ENCODE measurements around the gene CDH4. TPM values are rescaled to one million over a fixed set of nuclear protein-coding genes. Genes with fewer than 3 reads are reported as not detected.

CDH4 gene
- total and polyA plus RNA-seq, 2 of the 8 experiments (the other 6 are each of a cell fraction or from before 2014, with no cell fraction given) = 4.3 to 7.9 TPM

GRCh38 chr20:61957961-61958715 lies 706.1 kb downstream of the CDH4 start:
- no peak overlapping the region for H2BK12ac ChIP-seq (ENCODE audit: low read depth, low read length)
- H3K27ac ChIP-seq (ENCODE audit: low read depth, low read length) = no peak overlapping the region
- H2BK15ac ChIP-seq (ENCODE audit: low read length) = no peak overlapping the region
- no peaks in the 10 kb centered on the region; a peak in 1 of 7 replicates for H3K27me3 ChIP-seq (replicated peaks in 1 of 4; ENCODE audit: control insufficient read depth in 3 of 4, extremely low read depth in 1 of 4, insufficient read depth in 3 of 4, low read length in 3 of 4)
- WGBS, 2 experiments (ENCODE audit: extremely low coverage in 1 of 2, insufficient coverage in 1 of 2, insufficient read length in 1 of 2, insufficient replicate concordance in 2 of 2, low coverage in 1 of 2, low lambda C conversion rate in 2 of 2, missing lambda C conversion rate in 1 of 2) = 91% methylated on average over 12 of the region's 12 CpGs; no CpG with 5 or more reads in 1 of the 2 experiments
- no peak overlapping the region for H4K8ac ChIP-seq (ENCODE audit: extremely low read depth, insufficient read depth, low read length)
- no peaks in the 10 kb centered on the region; the same call in 1 of the 2 replicates for H3K79me1 ChIP-seq (ENCODE audit: low read depth, low read length)
- no peaks in the 10 kb centered on the region for H3K36me3 ChIP-seq (ENCODE audit: control insufficient read depth in 2 of 4, insufficient read depth in 4 of 4, low read length in 3 of 4)
- CTCF ChIA-PET (ENCODE audit: partially characterized antibody) = interaction anchor here (1.8 kb wide), 1 partner anchor 8 kb away, joined by 4 read pairs; no protein-coding TSS in a partner anchor
- no peak overlapping the region for H3K14ac ChIP-seq (ENCODE audit: insufficient read length)
- H2BK5ac ChIP-seq (ENCODE audit: low read depth, low read length) = no peak overlapping the region
- H2AK5ac ChIP-seq (ENCODE audit: low read depth, low read length) = no peak overlapping the region
- DNase-seq (ENCODE audit: low read depth in 1 of 2, low spot score in 2 of 2) = no peak
- POLR2A ChIA-PET (ENCODE audit: partially characterized antibody) = no interaction called here
- no peak overlapping the region for H2AFZ ChIP-seq (ENCODE audit: low read length)
- H3K4ac ChIP-seq (replicated peaks; ENCODE audit: insufficient read length, low read depth, low read length) = no peak overlapping the region
- peaks cover 0 to 11% (median 0%) of the 10 kb centered on the region in 4 experiments; a peak in 3 of 7 replicates for H3K4me1 ChIP-seq (replicated peaks in 1 of 4; ENCODE audit: control insufficient read depth in 3 of 4, insufficient read depth in 4 of 4, low read length in 3 of 4)
- no peak overlapping the region for H4K5ac ChIP-seq (ENCODE audit: insufficient read length, low read depth, low read length)
- H3K4me3 ChIP-seq (ENCODE audit: extremely low read depth in 1 of 4, insufficient read depth in 2 of 4, low read depth in 3 of 4, low read length in 4 of 4) = no peak overlapping the region
- no peak overlapping the region for H3K18ac ChIP-seq (ENCODE audit: extremely low read depth, low read length)
- H3K9me3 ChIP-seq (ENCODE audit: insufficient read depth in 2 of 2, low read depth in 1 of 2, low read length in 1 of 2) = no peaks in the 10 kb centered on the region
- H3K9ac ChIP-seq (replicated peaks in 1 of 4; ENCODE audit: extremely low read depth in 1 of 4, low read depth in 3 of 4, low read length in 3 of 4) = no peak overlapping the region
- no peaks in the 10 kb centered on the region for H3K23me2 ChIP-seq (ENCODE audit: low read depth, low read length)
- no peak overlapping the region for H2BK120ac ChIP-seq (replicated peaks; ENCODE audit: low read depth, low read length)
- H3K56ac ChIP-seq (replicated peaks; ENCODE audit: insufficient read length, low read depth, low read length) = no peak overlapping the region
- H3K4me2 ChIP-seq (ENCODE audit: insufficient read depth in 1 of 2, low read depth in 2 of 2, low read length in 2 of 2) = no peak overlapping the region
- no peak overlapping the region for H3K23ac ChIP-seq (ENCODE audit: insufficient read length)
- no peak overlapping the region for H2BK20ac ChIP-seq (ENCODE audit: low read length)
- H4K91ac ChIP-seq (replicated peaks; ENCODE audit: insufficient read length, low read length) = no peak overlapping the region
- H3K79me2 ChIP-seq (ENCODE audit: control insufficient read depth in 1 of 2, insufficient read depth in 2 of 2, low read length in 2 of 2) = no peaks in the 10 kb centered on the region
- FAIRE-seq = no peak
- H4K20me1 ChIP-seq (replicated peaks in 1 of 2; ENCODE audit: control insufficient read depth in 1 of 2, insufficient read depth in 2 of 2, low read length in 2 of 2) = peaks cover 0 to under 1% of the 10 kb centered on the region in 2 experiments
- TF ChIP-seq CEBPB (IDR thresholded peaks at IDR 0.05; ENCODE audit: low read depth, low read length) = no peak
- TF ChIP-seq YY1 (IDR thresholded peaks at IDR 0.05; ENCODE audit: low read depth, low read length) = no peak
- TF ChIP-seq CREB1 (IDR thresholded peaks at IDR 0.05) = no peak
- TF ChIP-seq ATF3 (IDR thresholded peaks at IDR 0.05; ENCODE audit: insufficient read depth, low read depth, low read length) = no peak
- TF ChIP-seq BACH1 (IDR thresholded peaks at IDR 0.05; ENCODE audit: low read length) = no peak
- TF ChIP-seq SAP30 (IDR thresholded peaks at IDR 0.05; ENCODE audit: insufficient read depth, insufficient replicate concordance, low read length) = no peak
- no peak for TF ChIP-seq CTCF (IDR thresholded peaks at IDR 0.05; ENCODE audit: control extremely low read depth in 1 of 3, insufficient read depth in 1 of 3, low read depth in 1 of 3, low read length in 3 of 3)
- no peak for TF ChIP-seq TEAD4 (IDR thresholded peaks at IDR 0.05; ENCODE audit: low read depth, low read length)
- no peak for TF ChIP-seq NRF1 (IDR thresholded peaks at IDR 0.05; ENCODE audit: low read depth, low read length)
- TF ChIP-seq JUND (IDR thresholded peaks at IDR 0.05; ENCODE audit: low read length) = no peak

Data from H1 (cell line).